ENCODE measurements around the gene RPS6KA2.

The RPS6KA2 gene

GRCh38 chr6:166413491-166413951 lies 213.5 kb downstream of the RPS6KA2 start:
- Histone ChIP-seq H3K4me3 (ENCODE audit: low read depth, low read length) (no peak overlapping the region), H3K27ac (no peak overlapping the region), H3K27me3 (replicated peaks) (no peaks in the 10 kb centered on the region), H3K36me3 (replicated peaks) (no peaks in the 10 kb centered on the region)
- in situ Hi-C loops (cut with HindIII; ENCODE audit: low pct_ligation_motif_present, low sequenced_read_pairs): no loop called here
- no peak for TF ChIP-seq CTCF (IDR thresholded peaks at IDR 0.05; ENCODE audit: low read depth, low read length, missing control alignments)
- no peak for DNase-seq

GRCh38 chr6:166412911-166413384 lies 214.1 kb downstream of the RPS6KA2 start:
- Histone ChIP-seq H3K27ac (no peak overlapping the region), H3K36me3 (replicated peaks) (no peaks in the 10 kb centered on the region), H3K4me3 (ENCODE audit: low read depth, low read length) (no peak overlapping the region), H3K27me3 (replicated peaks) (no peaks in the 10 kb centered on the region)
- DNase-seq: no peak
- in situ Hi-C loops (cut with HindIII; ENCODE audit: low pct_ligation_motif_present, low sequenced_read_pairs): no loop called here
- no peak for TF ChIP-seq CTCF (IDR thresholded peaks at IDR 0.05; ENCODE audit: low read depth, low read length, missing control alignments)

GRCh38 chr6:166412156-166412910 lies 214.7 kb downstream of the RPS6KA2 start:
- H3K27ac ChIP-seq: no peak overlapping the region
- TF ChIP-seq CTCF (IDR thresholded peaks at IDR 0.05; ENCODE audit: low read depth, low read length, missing control alignments): no peak
- DNase-seq: no peak
- H3K27me3 ChIP-seq (replicated peaks): no peaks in the 10 kb centered on the region
- H3K36me3 ChIP-seq (replicated peaks): no peaks in the 10 kb centered on the region
- no peak overlapping the region for H3K4me3 ChIP-seq (ENCODE audit: low read depth, low read length)
- in situ Hi-C loops (cut with HindIII; ENCODE audit: low pct_ligation_motif_present, low sequenced_read_pairs): no loop called here

- H3K27me3 ChIP-seq (replicated peaks): no peaks in the 10 kb centered on the region
- TF ChIP-seq CTCF (IDR thresholded peaks at IDR 0.05; ENCODE audit: low read depth, low read length, missing control alignments): no peak
- no peak overlapping the region for H3K4me3 ChIP-seq (ENCODE audit: low read depth, low read length)
- DNase-seq: no peak
- H3K27ac ChIP-seq: no peak overlapping the region
- in situ Hi-C loops (cut with HindIII; ENCODE audit: low pct_ligation_motif_present, low sequenced_read_pairs): no loop called here
- H3K36me3 ChIP-seq (replicated peaks): no peaks in the 10 kb centered on the region
These were observed 215.3 kb downstream of the RPS6KA2 start for GRCh38 chr6:166411721-166412151.

GRCh38 chr6:166411271-166411670 lies 215.8 kb downstream of the RPS6KA2 start:
- H3K27me3 ChIP-seq (replicated peaks): no peaks in the 10 kb centered on the region
- H3K36me3 ChIP-seq (replicated peaks): no peaks in the 10 kb centered on the region
- in situ Hi-C loops (cut with HindIII; ENCODE audit: low pct_ligation_motif_present, low sequenced_read_pairs): no loop called here
- H3K4me3 ChIP-seq (ENCODE audit: low read depth, low read length): no peak overlapping the region
- DNase-seq: no peak
- no peak overlapping the region for H3K27ac ChIP-seq
- TF ChIP-seq CTCF (IDR thresholded peaks at IDR 0.05; ENCODE audit: low read depth, low read length, missing control alignments): no peak

Data from brain microvascular endothelial cell (primary cell).